ENCODE data around the gene KSR1. TPM values are rescaled to one million over a fixed set of nuclear protein-coding genes. Genes with fewer than 3 reads are reported as not detected.
"Not testable (repeated sequence)": the region's sequence is repeated elsewhere in the genome, so short reads cannot be mapped to it uniquely, and the experiment has no call there.

Gene KSR1
- total RNA-seq, 1 donor from 2014 or later, result 12.6 TPM

DNA sequence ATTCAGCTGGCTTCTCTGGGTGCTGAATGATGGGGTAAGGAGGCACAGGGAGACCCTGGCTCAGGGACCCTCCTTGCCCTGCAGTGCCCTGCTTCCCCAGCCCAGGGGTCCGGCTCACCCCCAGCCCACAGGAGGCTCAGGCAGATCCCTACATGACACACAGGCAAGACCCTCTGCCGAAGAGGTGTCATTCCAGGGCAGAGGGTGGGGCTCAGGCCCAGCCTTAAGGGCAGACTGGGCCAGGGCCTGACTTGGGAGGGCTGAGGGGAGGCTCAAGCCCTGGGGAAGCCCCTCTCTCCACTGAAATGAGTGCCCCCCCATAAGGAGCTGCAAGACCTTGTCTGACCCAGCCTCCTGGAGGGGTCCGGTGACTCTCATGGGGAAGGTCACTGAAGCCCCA, 30.3 kb upstream of the KSR1 start:
- FAIRE-seq (no peak), DNase-seq (ENCODE audit: low spot score in 2 of 2) (no peak)

DNA sequence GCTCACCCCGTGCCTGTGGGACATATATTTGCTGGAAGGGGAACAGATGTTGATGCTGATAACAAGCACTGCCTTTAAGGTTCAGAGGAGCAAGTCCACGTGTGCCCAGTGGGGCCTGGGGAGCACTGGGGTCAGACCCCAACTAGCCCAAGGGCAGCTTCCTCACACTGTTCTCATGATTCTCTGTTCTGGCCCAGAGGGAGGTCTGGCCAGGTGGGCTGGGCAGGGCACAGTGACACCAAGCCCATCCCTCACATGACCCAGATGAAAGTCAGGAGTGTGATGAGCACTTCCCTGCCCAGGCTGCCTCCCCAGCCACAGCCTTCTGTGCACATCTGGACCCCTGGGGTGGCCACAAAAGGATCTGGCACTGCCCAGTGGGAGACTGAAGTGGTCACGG, 29.8 kb upstream of the KSR1 start:
- not testable (repeated sequence) for FAIRE-seq

DNA sequence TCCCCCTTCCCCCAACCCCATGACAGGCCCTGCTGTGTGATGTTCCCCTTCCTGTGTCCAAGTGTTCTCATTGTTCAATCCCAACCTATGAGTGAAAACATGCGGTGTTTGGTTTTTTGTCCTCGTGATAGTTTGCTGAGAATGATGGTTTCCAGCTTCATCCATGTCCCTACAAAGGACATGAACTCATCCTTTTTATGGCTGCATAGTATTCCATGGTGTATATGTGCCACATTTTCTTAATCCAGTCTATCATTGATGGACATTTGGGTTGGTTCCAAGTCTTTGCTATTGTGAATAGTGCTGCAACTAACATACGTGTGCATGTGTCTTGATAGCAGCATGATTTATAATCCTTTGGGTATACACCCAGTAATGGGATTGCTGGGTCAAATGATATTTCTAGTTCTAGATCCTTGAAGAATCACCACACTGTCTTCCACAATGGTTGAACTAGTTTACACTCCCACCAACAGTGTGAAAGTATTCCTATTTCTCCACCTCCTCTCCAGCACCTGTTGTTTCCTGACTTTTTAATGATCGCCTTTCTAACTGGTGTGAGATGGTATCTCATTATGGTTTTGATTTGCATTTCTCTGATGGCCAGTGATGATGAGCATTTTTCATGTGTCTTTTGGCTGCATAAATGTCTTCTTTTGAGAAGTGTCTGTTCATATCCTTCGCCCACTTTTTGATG, 28.9 kb upstream of the KSR1 start:
- DNase-seq (ENCODE audit: low spot score in 2 of 2); FAIRE-seq: not testable (repeated sequence)

More for the DNA sequence above, 29.8 kb upstream of the KSR1 start:
- not testable (repeated sequence) for DNase-seq (ENCODE audit: low spot score in 2 of 2)

DNA sequence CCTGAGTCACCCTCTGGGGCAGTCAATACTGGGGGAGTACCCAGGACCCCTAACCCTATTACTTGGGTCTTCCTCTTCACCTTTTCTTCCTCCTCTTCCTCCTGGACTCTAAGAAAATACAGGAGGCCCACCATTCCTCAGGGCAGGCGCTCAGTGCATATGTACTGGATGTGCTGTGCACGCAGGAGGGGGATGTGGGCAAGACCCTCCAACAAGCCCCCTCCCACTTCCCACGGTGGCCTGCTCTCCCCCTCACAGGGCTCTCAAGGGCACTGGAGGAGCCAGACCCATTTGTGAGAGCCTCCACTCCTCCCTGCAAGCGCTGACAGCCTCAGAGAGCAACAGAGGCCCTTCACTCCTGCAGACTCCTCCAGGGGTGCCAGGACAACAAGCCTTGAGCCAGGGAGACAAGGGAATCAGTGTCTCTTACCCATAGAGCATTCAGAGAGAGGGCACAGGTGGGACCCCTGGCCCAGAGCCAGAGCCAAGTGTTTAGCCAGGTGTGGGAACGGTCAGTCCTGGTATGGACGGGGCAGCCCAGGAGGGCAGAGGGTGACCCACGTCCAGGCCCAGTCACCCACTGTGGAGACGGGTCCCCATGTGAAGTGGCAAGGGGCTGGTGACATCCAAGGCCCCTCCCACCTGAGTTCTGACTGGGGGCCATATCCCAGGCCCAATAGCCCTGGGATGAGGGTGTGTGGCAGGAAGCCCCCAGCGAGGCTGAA, 27.3 kb upstream of the KSR1 start:
- DNase-seq (ENCODE audit: low spot score in 2 of 2) (no peak), FAIRE-seq (no peak)

- no peak for FAIRE-seq
- DNase-seq (ENCODE audit: low spot score in 2 of 2), result no peak
These were observed 26.4 kb upstream of the KSR1 start for GRCh38 chr17:27429666-27430382.

DNA sequence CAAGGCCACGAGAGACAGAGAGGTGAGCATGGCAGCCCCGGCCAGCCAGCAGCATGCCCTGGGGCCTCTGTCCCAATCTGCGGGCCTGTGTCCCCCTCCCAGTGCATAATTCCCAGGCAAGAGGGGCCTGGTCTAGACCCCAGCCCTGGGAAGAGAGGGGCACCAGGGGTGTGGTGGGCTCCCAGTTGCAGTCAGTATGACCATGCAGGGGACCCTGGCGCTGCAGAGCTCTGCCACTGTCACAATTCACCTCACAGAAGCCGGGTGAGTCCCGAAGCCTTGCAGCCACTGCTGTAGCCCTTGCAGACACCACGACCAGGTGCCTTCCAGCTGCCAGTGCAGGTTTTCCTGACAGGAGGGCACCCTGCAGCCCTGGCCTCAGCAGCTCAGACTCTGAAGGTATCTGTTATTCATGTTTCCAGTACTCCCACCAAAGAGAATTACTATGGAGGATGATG, 25.8 kb upstream of the KSR1 start:
- no peak for DNase-seq (ENCODE audit: low spot score in 2 of 2)
- FAIRE-seq, result no peak

DNA sequence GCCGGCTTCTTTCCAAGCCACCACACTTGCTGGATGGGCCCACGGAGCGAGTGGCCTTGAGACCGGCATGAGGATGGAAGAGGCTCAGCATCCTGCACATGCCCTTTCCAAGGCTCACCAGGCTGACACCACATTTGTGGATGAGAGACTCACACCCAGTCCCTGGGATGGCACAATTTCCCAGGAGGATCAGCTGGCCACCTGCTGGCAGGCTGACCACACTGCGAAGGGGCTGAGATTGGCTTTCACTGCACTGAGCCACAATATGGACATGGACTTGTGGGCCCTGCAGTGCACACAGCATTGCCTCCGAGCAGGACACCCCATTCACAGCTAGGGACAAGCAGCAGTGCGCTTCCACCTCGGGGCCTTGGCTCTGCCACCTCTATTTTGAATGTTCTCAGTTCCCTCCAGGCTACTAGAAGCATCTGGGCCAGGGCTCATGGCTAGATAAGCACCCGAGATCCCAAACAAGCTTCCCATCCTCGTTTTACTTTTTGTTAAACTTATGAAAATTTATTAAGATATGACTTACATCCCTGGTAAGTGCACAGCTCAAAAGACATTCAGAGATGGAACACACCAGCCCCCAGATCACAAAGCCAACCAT, 25.3 kb upstream of the KSR1 start:
- FAIRE-seq (no peak), DNase-seq (ENCODE audit: low spot score in 2 of 2) (no peak)

DNA sequence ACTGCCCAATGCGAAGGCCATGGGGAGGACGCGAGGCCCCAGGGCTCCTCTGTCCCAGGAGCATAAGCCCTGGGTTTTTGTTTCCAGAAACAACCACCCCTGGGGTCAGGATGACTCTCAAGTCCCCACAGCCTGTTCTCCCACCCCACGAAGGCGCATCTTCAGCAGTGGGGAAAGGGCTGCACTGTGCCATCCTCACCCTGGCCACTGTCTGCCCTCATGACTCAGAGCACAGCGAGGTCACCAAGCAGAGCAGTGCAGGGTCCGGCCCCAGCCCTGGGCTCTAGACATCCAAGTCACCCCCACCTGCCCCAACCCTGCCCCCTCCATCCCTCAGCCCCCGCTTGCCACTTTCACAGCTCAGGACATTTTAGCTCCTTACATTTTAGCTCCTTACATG, 22.7 kb upstream of the KSR1 start:
- DNase-seq (ENCODE audit: low spot score in 2 of 2) (no peak), FAIRE-seq (no peak)

- DNase-seq (ENCODE audit: low spot score in 2 of 2); FAIRE-seq: not testable (repeated sequence)
These were observed 20.7 kb upstream of the KSR1 start for GRCh38 chr17:27435431-27436070.

DNA sequence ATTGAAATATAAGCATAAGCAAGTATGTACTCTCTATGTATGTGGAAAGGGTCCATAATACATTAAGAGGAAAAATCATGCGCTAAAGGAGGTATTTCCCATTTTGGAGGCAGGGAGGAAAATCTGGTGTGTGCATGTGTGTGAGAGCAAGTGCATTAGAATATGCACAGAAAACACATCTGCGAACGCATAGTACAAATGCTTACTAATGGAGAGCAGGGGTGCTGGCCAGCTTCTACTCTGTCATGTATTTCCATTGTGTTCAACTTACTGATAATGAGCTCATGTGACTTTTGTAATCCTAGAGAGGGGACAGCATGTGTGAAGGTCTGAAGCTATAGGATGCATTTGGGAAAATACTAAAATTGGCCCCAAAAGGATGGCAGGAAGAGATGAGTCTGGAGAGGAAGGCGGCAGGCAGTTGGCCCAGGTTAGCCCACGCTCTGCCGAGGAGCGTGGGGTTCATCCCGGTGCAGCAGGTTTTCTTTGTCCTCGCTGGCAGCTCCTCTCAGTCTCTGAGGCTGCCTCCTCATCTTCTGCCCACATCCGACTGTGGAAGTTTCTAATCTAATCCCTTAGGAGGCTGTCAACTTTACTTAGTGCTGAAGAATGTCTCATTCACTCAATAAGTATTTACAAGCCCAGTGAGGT, 17.8 kb upstream of the KSR1 start:
- FAIRE-seq (no peak), DNase-seq (ENCODE audit: low spot score in 2 of 2) (no peak)

DNA sequence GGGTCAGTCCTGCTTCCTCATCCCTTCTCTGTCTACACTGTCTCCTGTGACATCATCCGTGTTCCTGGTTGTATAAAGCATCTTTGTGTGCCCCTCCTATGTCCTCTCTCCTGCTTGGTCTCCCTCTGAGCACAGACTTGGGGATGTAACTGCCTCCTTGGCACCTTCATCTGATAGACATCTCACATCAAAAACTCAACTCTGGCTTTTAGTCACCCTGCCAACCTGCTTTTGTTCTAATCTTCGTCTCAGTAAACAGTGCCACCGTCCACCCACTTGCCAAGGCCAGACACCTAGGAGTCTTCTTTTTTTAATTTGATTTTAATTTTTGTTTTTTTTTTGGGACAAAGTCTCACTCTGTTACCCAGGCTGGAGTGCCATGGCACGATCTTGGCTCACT, 16.9 kb upstream of the KSR1 start:
- no peak for FAIRE-seq
- DNase-seq (ENCODE audit: low spot score in 2 of 2), result no peak

DNA sequence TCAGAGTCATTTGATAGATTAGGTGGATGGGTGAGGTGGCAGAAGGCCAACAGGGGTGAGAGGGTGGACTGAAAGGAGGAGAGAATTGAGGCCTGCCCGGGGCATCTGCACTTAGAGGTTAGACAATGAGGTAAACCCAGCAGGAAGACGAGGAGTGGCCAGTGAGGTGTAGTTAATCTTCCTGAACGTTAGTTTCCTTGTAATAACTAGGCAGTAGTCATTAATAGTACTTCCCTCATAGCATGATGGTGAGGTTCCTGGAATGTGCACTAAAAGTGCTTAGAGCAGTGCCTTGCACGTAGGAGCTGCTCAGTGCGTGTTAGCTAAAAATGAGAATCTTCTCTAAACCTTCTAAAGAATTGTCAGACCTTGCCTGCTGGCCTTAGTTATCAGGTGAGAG, 13.5 kb upstream of the KSR1 start:
- DNase-seq (ENCODE audit: low spot score in 2 of 2) (no peak), FAIRE-seq (no peak)

DNA sequence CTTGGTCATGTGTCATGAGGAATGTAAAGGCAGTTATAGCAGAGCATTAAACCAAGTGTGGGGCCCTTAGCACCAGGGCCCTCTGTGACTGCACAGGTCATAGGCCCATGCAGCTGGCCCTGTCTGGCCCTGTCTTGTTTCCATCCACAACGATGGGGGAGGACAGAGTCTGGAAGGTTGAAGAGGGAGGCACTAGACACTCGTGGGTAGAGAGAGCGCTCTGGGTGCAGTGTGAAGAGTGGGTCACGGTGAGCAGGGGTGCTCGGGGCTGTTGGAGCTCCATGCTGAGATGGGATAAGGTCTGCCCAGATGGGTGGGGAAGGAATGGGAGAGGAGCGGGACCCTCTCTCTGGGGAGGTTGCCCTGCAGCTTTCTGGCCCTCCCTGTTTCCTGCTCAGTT, 12.8 kb upstream of the KSR1 start:
- DNase-seq (ENCODE audit: low spot score in 2 of 2) (no peak), FAIRE-seq (no peak)

DNA sequence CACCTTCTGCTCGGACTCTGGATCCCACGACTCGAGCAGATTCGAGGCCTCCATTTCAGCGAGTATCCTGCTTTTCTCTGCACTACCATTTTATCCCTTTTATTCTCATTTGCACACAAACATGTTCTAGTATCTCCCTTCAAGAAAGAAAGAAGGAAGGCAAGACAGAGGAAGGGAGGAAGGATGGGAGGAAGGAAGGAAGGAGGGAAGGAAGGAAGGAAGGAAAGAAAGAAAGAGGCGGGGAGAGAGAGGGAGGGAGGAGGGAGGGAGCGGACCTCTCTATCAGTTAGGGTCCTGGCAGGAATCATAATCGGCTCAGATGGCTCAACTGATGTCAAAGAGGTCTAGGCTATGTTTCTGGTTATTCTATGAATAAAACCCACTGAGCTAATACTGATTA, 10.3 kb upstream of the KSR1 start:
- DNase-seq (ENCODE audit: low spot score in 2 of 2) (no peak), FAIRE-seq (no peak)

- FAIRE-seq, result no peak
- no peak for DNase-seq (ENCODE audit: low spot score in 2 of 2)
These were observed 9.5 kb upstream of the KSR1 start for GRCh38 chr17:27446569-27447301.

DNA sequence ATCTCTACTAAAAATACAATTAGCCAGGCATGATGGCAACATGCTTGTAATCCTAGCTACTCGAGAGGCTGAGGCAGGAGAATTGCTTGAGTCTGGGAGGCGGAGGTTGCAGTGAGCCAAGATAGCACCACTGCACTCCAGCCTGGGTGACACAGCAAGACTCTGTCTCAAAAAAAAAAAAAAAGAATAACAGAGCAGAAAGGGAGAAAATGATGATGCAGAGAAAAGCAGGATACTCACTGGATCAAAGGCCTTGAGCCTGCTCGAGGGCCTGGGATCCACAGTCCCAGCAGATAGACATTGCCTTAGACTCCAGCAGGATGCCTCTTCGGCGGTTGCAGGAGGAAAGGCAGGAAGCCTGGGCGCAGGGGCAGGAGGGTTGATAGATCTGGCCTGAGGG, 7.7 kb upstream of the KSR1 start:
- DNase-seq (ENCODE audit: low spot score in 2 of 2); FAIRE-seq: not testable (repeated sequence)

DNA sequence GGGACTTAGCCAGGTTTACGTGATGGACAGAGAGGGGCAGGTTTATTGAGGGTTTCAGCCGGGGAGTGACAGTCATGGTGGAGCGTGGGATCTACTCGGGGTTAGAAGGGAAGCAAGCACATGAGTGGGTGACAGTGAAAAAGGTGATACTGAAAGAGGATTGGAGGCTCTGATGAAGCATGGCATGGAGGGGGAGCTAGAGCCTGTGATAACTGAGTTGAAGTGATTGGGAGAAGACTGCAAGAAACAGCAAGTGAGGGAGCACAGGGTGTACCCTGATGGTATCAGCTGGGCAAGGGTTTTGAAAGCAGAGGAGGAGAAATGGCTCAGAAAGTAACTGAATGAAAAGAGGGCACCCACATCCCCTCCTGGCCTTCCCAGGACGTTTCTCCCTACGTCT, 6.7 kb upstream of the KSR1 start:
- DNase-seq (ENCODE audit: low spot score in 2 of 2), result no peak
- FAIRE-seq, result no peak

DNA sequence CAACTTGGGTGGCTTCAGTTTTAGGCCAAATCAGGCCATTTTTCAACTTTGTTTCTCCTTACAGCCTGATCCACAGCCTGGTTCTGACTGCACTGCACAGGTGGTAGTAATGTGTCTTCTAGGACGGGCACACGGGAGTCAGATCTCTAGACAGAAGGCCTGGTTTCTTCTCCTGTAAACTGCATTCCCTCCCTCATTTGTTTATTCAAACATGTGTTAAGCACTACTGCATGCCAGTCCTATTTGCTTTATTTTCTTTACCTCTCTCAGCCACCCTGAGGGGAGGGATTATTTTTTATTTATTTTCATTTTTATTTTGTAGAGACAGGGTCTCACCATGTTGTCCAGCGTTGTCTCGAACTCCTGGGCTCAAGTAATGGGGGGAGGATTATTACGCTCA, 6.3 kb upstream of the KSR1 start:
- FAIRE-seq (no peak), DNase-seq (ENCODE audit: low spot score in 2 of 2) (no peak)

DNA sequence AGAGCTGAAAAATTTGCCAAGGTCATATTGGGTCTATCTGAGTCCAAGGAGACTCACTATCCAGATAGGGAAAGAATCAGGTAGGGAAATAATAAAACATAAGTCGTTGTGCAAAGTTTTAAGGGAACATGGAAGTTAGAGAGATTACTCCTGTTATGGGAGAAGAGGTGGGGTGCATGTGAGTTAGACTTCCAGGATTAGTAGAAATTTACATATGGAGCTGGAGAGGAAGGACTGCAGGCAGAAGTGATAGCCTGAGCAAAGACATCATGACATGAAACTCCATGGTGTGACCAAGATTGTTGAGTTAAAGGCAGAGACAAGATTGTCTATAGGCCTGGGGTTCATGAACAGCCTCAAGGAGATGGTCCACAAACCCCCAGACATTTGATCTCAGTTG, 5.8 kb upstream of the KSR1 start:
- no peak for FAIRE-seq

More for the DNA sequence above, 5.8 kb upstream of the KSR1 start:
- no peak for DNase-seq (ENCODE audit: low spot score in 2 of 2)

Data from frontal cortex (tissue), 4 donors.